ENCODE results near the gene RIPPLY3.

DNA sequence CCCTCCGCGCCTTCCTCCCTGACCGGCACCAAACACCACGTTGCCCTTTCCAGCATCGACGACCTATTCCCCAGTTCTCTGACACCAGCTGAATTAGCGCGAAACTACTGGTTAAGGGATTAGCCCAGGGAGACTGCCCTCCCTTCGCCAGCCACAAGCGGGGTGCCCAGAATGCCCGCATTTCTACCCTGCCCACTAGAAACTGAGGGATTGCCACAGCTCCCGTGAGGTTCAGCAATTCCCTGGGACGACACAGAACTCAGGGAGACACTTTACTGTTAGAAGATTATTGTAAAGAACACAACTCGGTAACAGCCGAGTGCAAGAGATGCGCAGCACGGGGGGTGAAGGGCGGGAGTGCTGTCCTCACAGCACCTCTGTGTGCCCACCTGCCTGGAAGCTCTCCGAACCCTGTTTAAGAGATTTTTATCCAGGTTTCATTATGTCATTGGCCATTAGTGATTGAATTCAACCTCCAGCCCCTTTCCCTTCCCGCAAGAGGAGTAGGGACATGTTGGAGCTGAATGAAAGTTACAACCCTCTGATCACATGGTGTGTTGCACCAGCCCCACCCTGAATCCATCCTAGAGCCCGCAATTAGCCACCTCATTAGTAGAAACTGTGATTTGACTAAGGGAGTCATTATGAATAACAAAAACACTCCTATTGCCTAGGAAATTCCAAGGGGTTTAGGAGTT is 15.8 kb upstream of the RIPPLY3 start:
- TF ChIP-seq, protein P1, sequence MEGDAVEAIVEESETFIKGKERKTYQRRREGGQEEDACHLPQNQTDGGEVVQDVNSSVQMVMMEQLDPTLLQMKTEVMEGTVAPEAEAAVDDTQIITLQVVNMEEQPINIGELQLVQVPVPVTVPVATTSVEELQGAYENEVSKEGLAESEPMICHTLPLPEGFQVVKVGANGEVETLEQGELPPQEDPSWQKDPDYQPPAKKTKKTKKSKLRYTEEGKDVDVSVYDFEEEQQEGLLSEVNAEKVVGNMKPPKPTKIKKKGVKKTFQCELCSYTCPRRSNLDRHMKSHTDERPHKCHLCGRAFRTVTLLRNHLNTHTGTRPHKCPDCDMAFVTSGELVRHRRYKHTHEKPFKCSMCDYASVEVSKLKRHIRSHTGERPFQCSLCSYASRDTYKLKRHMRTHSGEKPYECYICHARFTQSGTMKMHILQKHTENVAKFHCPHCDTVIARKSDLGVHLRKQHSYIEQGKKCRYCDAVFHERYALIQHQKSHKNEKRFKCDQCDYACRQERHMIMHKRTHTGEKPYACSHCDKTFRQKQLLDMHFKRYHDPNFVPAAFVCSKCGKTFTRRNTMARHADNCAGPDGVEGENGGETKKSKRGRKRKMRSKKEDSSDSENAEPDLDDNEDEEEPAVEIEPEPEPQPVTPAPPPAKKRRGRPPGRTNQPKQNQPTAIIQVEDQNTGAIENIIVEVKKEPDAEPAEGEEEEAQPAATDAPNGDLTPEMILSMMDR (IDR thresholded peaks at IDR 0.05) = no peak
- TF ChIP-seq POLR2A (IDR thresholded peaks at IDR 0.05) = no peak
